Umbilical cord (tissue), 1 donor: ENCODE data around the gene ERVFRD-1. TPM values are rescaled to one million over a fixed set of nuclear protein-coding genes. Genes with fewer than 3 reads are reported as not detected.

ENCODE experiments used
- total RNA-seq: library from RNA; depleted of rRNA; stranded (reverse); fragments of >200 nt; gene quantifications from one replicate; pipeline ENCODE4 v1.2.3, GENCODE V29; 2014; ENCODE audit warnings: low replicate concordance; ENCODE audit not compliant: insufficient read depth

ERVFRD-1 gene
- total RNA-seq, 1 donor from 2014 or later: 0.48 TPM

Other genes with a start within 250 kb of the ERVFRD-1 start
- gene GCM2, start 229.7 kb downstream of the ERVFRD-1 start, total RNA-seq: 2.6 TPM
- gene SYCP2L, start 224.7 kb downstream of the ERVFRD-1 start, total RNA-seq: 4.1 TPM
- 29.4 TPM for gene ELOVL2, start 67.4 kb downstream of the ERVFRD-1 start, total RNA-seq
- 36.8 TPM for gene SMIM13, start 17.9 kb downstream of the ERVFRD-1 start, total RNA-seq
- 87.2 TPM for gene NEDD9, start 120.9 kb upstream of the ERVFRD-1 start, total RNA-seq